K562 (cell line): Measurements from ENCODE around the gene WHAMM. TPM values are rescaled to one million over a fixed set of nuclear protein-coding genes. Genes with fewer than 3 reads are reported as not detected.

ENCODE experiments used
- BDP1 ChIP-seq: IDR thresholded peaks from 3 replicates; pipeline ENCODE4 v1.6.1; 2011; ENCODE audit not compliant: insufficient read length, insufficient read depth
- BRD4 ChIP-seq: fragments of 200-600 bp; sonication (generic); IDR thresholded peaks from 2 replicates; pipeline ENCODE4 v1.6.1; 2017; ENCODE audit warnings: inconsistent platforms
- CTBP1 ChIP-seq: fragments of 450-650 bp; IDR thresholded peaks from 2 replicates; pipeline ENCODE4 v1.6.1; 2016; ENCODE audit warnings: borderline replicate concordance
- ESRRB ChIP-seq: fragments of 250-450 bp; sonication (Bioruptor Pico); IDR thresholded peaks from 2 replicates; pipeline ENCODE4 v1.5.0; 2020; ENCODE audit warnings: mild to moderate bottlenecking, moderate library complexity, borderline replicate concordance
- FOS ChIP-seq: IDR thresholded peaks from 3 replicates; pipeline ENCODE4 v1.6.1; 2011; ENCODE audit not compliant: insufficient read length; ENCODE audit errors: extremely low read depth
- KAT2B ChIP-seq: IDR thresholded peaks from one replicate; pipeline ENCODE4 v1.6.1; 2012; ENCODE audit warnings: low read depth, mild to moderate bottlenecking, control low read depth, inconsistent platforms, low read length, moderate library complexity
- KDM4B ChIP-seq, 2 experiments: fragments of 450-650 bp in 1 of 2; sonication (generic) in 1 of 2; IDR thresholded peaks; 2 replicates each; pipeline ENCODE4 v1.6.1; 2016 to 2017; ENCODE audit warnings: borderline replicate concordance in 2 of 2, antibody characterized with exemption in 1 of 2, low read depth in 1 of 2, mild to moderate bottlenecking in 1 of 2
- MIER1 ChIP-seq: fragments of 450-650 bp; IDR thresholded peaks from 2 replicates; pipeline ENCODE4 v1.6.1; 2016; ENCODE audit warnings: antibody characterized with exemption, mild to moderate bottlenecking, low read depth
- NELFE ChIP-seq: IDR thresholded peaks from 2 replicates; pipeline ENCODE4 v1.6.1; 2011; ENCODE audit warnings: mild to moderate bottlenecking; ENCODE audit not compliant: insufficient read depth, insufficient read length
- NEUROD1 ChIP-seq: fragments of 150-350 bp; IDR thresholded peaks from 2 replicates; pipeline ENCODE4 v1.6.1; 2014; ENCODE audit warnings: borderline replicate concordance, low read length, low read depth; ENCODE audit not compliant: partially characterized antibody
- NFIX ChIP-seq: fragments of 250-450 bp; sonication (Bioruptor Pico); IDR thresholded peaks from 2 replicates; pipeline ENCODE4 v1.4.0; 2020; ENCODE audit warnings: low read depth, mild to moderate bottlenecking, moderate library complexity
- NFXL1 ChIP-seq: fragments of 450-650 bp; formaldehyde crosslinking; IDR thresholded peaks from 2 replicates; pipeline ENCODE4 v1.4.0; 2021; ENCODE audit warnings: mild to moderate bottlenecking
- NR4A1 ChIP-seq, 2 experiments: fragments of 250-450 bp in 1 of 2; fragments of 450-650 bp in 1 of 2; sonication (Bioruptor Pico) in 1 of 2; IDR thresholded peaks; 2 replicates each; pipeline versions ENCODE4 v1.4.0 to v1.6.1; 2016 to 2020; ENCODE audit warnings: mild to moderate bottlenecking in 2 of 2, missing compliant biosample characterization in 1 of 2, missing genetic modification characterization in 1 of 2, moderate library complexity in 1 of 2
- PHF21A ChIP-seq: fragments of 450-650 bp; IDR thresholded peaks from 2 replicates; pipeline ENCODE4 v1.6.1; 2017; ENCODE audit warnings: low read depth, borderline replicate concordance
- POLR2B ChIP-seq: fragments of 450-650 bp; IDR thresholded peaks from 2 replicates; pipeline ENCODE4 v1.6.1; 2018; ENCODE audit warnings: low read depth; ENCODE audit not compliant: partially characterized antibody
- PRPF4 ChIP-seq: fragments of 200-400 bp; formaldehyde crosslinking; IDR thresholded peaks from one replicate; pipeline ENCODE4 v1.6.1; 2017; ENCODE audit warnings: low read length, low read depth, mild to moderate bottlenecking; ENCODE audit not compliant: insufficient read depth, poor library complexity, severe bottlenecking
- SMAD2 ChIP-seq: fragments of 150-350 bp; IDR thresholded peaks from 2 replicates; pipeline ENCODE4 v1.6.1; 2014; ENCODE audit warnings: low read depth, mild to moderate bottlenecking, low read length
- STAG1 ChIP-seq: sonication (generic); formaldehyde crosslinking; IDR thresholded peaks from 2 replicates; pipeline ENCODE4 v1.5.0; 2020; ENCODE audit warnings: missing genetic modification reagents, borderline replicate concordance
- ZBTB8A ChIP-seq: fragments of 450-650 bp; IDR thresholded peaks from 2 replicates; pipeline ENCODE4 v1.6.1; 2018; ENCODE audit warnings: mild to moderate bottlenecking, moderate library complexity; ENCODE audit not compliant: partially characterized antibody
- ZNF165 ChIP-seq: fragments of 250-450 bp; sonication (Bioruptor Pico); IDR thresholded peaks from 2 replicates; pipeline ENCODE4 v1.4.0; 2020; ENCODE audit warnings: borderline replicate concordance
- ZNF280A ChIP-seq: fragments of 450-650 bp; IDR thresholded peaks from 2 replicates; pipeline ENCODE4 v1.6.1; 2018; ENCODE audit warnings: mild to moderate bottlenecking, low read depth; ENCODE audit not compliant: partially characterized antibody
- ZNF431 ChIP-seq: sonication (generic); formaldehyde crosslinking; IDR thresholded peaks from 2 replicates; pipeline ENCODE4 v1.8.0; 2022; ENCODE audit warnings: mild to moderate bottlenecking, missing genetic modification reagents
- polyA plus RNA-seq, 8 experiments: library from polyadenylated mRNA; depleted of rRNA in 4 of 8; stranded (reverse) in 5 of 8; unstranded in 3 of 8; fragments of >200 nt; fragmentation: Nextera tagmentation in 2 of 8; fragmentation: Illumina TruSeq in 1 of 8; extraction: Ambion mirVana in 2 of 8; extraction: Trizol in 1 of 8; gene quantifications; 2 replicates each; pipeline versions ENCODE4 v1.2.1 to v1.2.3, GENCODE V29; 2011 to 2014; ENCODE audit warnings: inconsistent platforms in 1 of 8, missing spikeins in 1 of 8
- total RNA-seq, 7 experiments: library from RNA; depleted of rRNA in 6 of 7; stranded (reverse); fragments of >200 nt in 6 of 7; fragmentation: Illumina TruSeq in 2 of 7; extraction: Trizol in 2 of 7; gene quantifications; 2 replicates each; pipeline versions ENCODE4 v1.2.1 to v1.2.3, GENCODE V29; 2011 to 2021; ENCODE audit warnings: low replicate concordance in 1 of 7
- TF ChIP-seq, protein P1 (sequence below): fragments of 250-450 bp; sonication (Bioruptor Pico); IDR thresholded peaks from 2 replicates; pipeline ENCODE4 v1.5.0; 2021; ENCODE audit warnings: mild to moderate bottlenecking, moderate library complexity
- TF ChIP-seq, protein P2 (sequence below), 2 experiments: fragments of 450-650 bp; IDR thresholded peaks; 2 replicates each; pipeline ENCODE4 v1.6.1; 2016

The WHAMM gene
- total and polyA plus RNA-seq, 9 of the 15 experiments (the other 6 are each of a cell fraction or from before 2014, with no cell fraction given) = 2.0 to 4.8 (median 3.6) TPM

GRCh38 chr15:82802497-82802896 lies 6.9 kb upstream of the WHAMM start (continued):
- TF ChIP-seq ZNF280A = no peak
- TF ChIP-seq NR4A1 (CRISPR knock-in tag; IDR thresholded peaks at IDR 0.05) = no peak
- no peak for TF ChIP-seq NR4A1 (tag; IDR thresholded peaks at IDR 0.05)
- no peak for TF ChIP-seq KAT2B
- no peak for TF ChIP-seq POLR2B
- TF ChIP-seq ZBTB8A = no peak
- TF ChIP-seq NFIX = no peak
- TF ChIP-seq ESRRB (CRISPR knock-in tag) = no peak
- TF ChIP-seq NEUROD1 = peak; percentile 69
- TF ChIP-seq NFXL1 (CRISPR knock-in tag) = no peak
- peak; percentile 95 for TF ChIP-seq CTBP1
- no peak for TF ChIP-seq FOS
- TF ChIP-seq, protein P1, sequence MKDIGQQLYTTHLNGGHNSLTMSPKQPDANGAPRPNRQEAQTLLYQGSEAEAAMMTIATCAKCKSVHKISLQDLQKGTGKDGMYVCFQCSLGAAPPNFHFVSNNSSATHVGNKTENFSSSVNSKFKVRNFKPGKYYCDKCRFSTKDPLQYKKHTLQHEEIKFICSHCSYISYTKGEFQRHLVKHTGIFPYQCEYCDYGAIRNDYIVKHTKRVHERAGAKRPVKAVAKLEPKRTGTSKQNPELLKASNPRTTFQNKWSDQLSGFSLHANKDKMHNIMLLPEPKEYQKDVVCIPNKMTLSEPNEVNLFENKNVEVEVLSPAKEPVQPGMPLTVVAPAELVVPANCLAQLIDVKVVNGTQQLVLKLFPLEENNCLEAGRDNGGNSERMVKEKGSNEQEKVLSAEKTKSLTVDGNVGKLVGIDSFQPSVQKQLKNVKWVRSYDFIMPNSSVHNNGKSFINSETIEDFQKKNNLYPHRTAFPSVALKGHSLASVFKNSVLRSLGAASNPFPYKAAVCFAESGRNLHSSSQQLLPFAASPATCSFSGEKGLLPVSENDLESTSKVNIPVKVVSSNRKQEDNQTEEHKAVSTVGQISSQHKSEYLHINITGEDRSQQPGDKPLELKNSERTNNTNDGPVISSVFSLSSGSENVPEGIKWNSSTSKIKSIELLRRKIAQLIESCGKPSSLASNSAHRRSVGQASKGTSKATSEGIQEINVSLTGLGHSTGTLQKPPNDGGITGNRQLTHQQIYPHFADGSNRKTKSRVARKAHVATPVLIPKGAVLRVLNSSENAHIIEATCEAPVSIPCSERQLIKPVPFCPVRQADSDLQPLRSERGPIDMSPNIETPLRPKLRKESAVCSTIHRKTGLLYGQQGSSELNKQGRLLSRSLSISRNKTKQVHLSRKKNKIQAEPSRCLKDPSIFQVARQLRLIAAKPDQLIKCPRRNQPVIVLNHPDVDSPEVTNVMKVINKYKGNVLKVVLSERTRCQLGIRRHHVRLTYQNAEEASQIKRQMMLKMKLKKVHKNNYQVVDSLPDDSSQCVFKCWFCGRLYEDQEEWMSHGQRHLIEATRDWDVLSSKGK (CRISPR knock-in tag) = no peak
- TF ChIP-seq, protein P2, sequence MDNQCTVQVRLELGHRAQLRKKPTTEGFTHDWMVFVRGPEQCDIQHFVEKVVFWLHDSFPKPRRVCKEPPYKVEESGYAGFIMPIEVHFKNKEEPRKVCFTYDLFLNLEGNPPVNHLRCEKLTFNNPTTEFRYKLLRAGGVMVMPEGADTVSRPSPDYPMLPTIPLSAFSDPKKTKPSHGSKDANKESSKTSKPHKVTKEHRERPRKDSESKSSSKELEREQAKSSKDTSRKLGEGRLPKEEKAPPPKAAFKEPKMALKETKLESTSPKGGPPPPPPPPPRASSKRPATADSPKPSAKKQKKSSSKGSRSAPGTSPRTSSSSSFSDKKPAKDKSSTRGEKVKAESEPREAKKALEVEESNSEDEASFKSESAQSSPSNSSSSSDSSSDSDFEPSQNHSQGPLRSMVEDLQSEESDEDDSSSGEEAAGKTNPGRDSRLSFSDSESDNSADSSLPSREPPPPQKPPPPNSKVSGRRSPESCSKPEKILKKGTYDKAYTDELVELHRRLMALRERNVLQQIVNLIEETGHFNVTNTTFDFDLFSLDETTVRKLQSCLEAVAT (IDR thresholded peaks at IDR 0.05) = no peak
- no peak for TF ChIP-seq ZNF431 (CRISPR knock-in tag)
- no peak for TF ChIP-seq KDM4B (IDR thresholded peaks at IDR 0.05; ENCODE audit: borderline replicate concordance in 2 of 2, low read depth in 1 of 2)
- no peak for TF ChIP-seq PHF21A
- no peak for TF ChIP-seq MIER1
- no peak for TF ChIP-seq BRD4
- TF ChIP-seq SMAD2 = no peak
- no peak for TF ChIP-seq ZNF165 (CRISPR knock-in tag)
- TF ChIP-seq PRPF4 = no peak
- no peak for TF ChIP-seq NELFE
- TF ChIP-seq STAG1 (CRISPR knock-in tag) = no peak
- TF ChIP-seq BDP1 = no peak
